GM10266 (cell line): ENCODE measurements around the gene SH3PXD2A.

Source experiments
- DNase-seq: peaks from one replicate; pipeline ENCODE4 v3.0.0; 2012; ENCODE audit errors: extremely low spot score
- TF ChIP-seq, protein P1 (sequence below): IDR thresholded peaks from 2 replicates; pipeline ENCODE4 v1.5.1; 2012; ENCODE audit warnings: mild to moderate bottlenecking, low read depth; ENCODE audit not compliant: control insufficient read depth, insufficient read depth; ENCODE audit errors: missing control alignments

Gene SH3PXD2A

DNA sequence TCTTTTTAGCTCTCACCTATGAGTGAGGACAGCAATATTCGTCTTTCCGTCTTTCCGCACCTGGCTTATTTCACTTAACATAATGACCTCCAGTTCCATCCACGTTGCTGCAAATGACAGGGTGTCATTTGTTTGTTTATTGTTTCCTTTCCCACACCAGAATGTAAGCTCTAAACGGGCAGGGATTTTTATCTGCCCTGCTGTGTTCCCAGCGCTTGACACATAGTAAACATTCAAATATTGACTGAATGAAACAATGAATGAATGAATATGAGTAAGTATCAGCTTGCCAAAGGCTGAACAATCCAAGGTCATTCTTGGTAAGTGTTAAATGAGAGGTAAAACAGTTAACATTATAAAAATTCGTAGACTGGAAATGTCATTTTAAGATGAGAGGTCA lies 12.8 kb downstream of the SH3PXD2A start:
- DNase-seq: no peak
- TF ChIP-seq, protein P1, sequence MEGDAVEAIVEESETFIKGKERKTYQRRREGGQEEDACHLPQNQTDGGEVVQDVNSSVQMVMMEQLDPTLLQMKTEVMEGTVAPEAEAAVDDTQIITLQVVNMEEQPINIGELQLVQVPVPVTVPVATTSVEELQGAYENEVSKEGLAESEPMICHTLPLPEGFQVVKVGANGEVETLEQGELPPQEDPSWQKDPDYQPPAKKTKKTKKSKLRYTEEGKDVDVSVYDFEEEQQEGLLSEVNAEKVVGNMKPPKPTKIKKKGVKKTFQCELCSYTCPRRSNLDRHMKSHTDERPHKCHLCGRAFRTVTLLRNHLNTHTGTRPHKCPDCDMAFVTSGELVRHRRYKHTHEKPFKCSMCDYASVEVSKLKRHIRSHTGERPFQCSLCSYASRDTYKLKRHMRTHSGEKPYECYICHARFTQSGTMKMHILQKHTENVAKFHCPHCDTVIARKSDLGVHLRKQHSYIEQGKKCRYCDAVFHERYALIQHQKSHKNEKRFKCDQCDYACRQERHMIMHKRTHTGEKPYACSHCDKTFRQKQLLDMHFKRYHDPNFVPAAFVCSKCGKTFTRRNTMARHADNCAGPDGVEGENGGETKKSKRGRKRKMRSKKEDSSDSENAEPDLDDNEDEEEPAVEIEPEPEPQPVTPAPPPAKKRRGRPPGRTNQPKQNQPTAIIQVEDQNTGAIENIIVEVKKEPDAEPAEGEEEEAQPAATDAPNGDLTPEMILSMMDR: no peak

- TF ChIP-seq, protein P1: no peak
- DNase-seq: no peak
Measured at GRCh38 chr10:103841519-103841918, 13.9 kb downstream of the SH3PXD2A start.

- DNase-seq: no peak
- TF ChIP-seq, protein P1: no peak
Measured at GRCh38 chr10:103840740-103841070, 14.7 kb downstream of the SH3PXD2A start.

DNA sequence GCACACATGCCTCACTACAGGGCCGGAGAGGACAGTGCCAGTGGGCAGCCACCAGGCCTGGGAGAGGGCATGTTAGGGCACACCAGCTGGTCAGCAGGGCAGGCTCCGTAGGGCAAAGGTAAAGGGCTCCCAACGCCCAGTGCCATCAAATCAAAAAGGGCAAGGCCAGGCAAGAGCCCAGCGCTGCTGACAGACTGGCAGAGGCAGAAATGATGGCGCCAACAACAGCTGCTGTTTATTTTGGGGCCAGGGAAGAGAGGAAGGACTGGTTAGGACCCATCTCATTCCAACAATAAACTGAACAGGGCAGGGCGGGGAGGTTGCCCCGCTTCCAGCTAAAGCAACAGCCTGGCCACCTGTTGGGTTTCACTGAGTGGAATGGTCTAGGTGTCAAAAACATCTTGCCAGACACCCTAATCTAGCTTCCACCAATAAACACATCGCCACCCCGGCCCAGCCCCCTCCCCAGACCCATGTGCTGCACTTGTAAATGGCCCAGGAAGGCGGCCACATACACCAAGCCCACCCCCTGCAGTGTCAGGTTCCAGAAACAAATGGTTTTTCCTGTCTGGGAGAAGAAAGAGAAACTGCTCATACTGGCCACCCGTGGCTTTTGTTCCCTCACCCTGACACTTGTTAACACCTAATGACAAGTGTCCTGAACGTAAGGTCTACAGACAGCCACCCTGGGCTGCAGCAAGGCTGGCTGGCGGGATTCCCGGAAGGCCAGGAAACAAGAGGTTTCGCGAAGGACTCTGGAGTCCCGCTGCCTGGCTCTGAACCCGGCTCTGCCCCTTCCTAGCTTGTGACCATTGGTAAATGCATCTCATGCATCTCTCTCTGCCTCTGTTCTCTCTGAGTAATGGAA lies 15.3 kb downstream of the SH3PXD2A start:
- TF ChIP-seq, protein P1: no peak
- DNase-seq: no peak

DNA sequence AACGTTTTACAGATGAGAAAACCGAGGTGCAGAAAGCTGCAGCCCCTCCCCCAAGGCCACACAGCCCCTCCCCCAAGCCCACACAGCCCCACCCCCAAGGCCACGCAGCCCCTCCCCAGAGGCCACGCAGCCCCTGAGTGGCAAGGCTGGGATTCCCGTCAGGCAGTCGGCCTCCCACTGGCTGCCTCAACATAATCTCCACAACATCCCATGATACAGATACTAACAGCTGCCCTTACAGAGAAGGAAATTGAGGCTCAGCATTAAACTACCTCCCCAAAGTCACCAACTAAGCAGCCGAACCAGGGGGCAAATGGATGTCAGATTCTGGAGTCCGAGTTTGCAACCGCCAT lies 15.9 kb downstream of the SH3PXD2A start:
- TF ChIP-seq, protein P1: no peak
- DNase-seq: no peak

DNA sequence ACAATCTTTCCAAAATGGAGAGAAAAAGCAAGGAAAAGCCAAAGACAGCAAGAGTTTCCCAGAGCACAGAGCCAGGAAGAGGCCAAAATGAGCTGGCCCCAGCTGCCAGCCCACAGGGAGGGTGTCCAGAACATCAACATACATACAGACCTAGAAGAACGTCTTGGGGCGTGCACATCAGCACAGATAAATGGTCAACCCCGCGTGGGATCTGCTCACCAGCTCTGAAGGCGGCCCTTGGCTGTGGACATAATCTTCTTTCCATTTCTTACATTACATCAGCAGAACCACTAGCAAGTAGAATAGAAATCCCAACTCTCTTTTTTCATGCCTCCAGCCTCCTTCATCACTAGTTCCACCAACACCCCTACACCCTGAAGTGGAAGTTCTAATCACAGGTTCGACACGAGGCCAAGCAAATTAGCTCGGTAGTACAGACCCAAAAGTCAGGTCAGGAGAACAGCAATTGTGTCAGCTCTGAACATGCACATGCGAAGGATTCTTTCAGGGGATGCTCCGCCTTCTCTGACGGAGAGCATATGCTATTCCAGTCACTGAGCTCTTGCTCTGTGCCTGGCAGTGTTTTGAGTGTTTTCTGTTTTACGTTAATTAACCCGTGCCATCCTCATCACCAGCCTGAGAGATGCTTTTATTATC lies 16.4 kb downstream of the SH3PXD2A start:
- no peak for DNase-seq
- TF ChIP-seq, protein P1: no peak

DNA sequence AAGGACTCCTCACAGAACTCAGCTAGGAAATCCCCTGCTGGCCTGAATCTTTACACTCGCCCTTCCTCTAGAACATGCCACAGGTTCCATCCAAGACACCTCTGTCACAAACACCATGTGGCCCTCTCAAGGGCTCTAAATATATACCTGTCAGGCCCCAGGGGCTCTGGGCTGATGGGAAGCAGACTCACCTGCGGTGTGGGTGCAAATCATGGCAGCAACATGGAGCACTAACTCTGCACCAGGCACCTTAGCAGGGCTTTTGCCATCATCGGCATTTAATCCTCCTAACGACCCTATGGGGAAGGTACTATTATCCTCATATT lies 17.3 kb downstream of the SH3PXD2A start:
- TF ChIP-seq, protein P1: no peak
- DNase-seq: no peak
